Loucy (cell line): ENCODE results near the gene SF3B4.

Experiments used
- H2AFZ ChIP-seq: fragments of 200-600 bp; sonication (generic); 2 replicates; pipeline ENCODE4 v1.6.0; 2016; ENCODE audit warnings: antibody characterized with exemption, mild to moderate bottlenecking, low read length, moderate library complexity
- H3F3A ChIP-seq: fragments of 200-600 bp; 2 replicates; pipeline ENCODE4 v1.6.0; 2016; ENCODE audit warnings: antibody characterized with exemption, low read depth, mild to moderate bottlenecking
- H3K27me3 ChIP-seq: fragments of 200-600 bp; sonication (generic); 2 replicates; pipeline ENCODE4 v1.6.1; 2014; ENCODE audit warnings: low read length, mild to moderate bottlenecking; ENCODE audit not compliant: insufficient read depth, poor library complexity, severe bottlenecking
- H3K36me3 ChIP-seq: fragments of 200-600 bp; sonication (generic); 2 replicates; pipeline ENCODE4 v1.6.1; 2016; ENCODE audit warnings: low read length; ENCODE audit not compliant: insufficient read depth
- H3K4me1 ChIP-seq: fragments of 200-600 bp; sonication (generic); 2 replicates; pipeline ENCODE4 v1.5.1; 2014; ENCODE audit warnings: low read length, mild to moderate bottlenecking; ENCODE audit not compliant: insufficient read depth, poor library complexity, severe bottlenecking
- H3K4me2 ChIP-seq: fragments of 200-600 bp; sonication (generic); 2 replicates; pipeline ENCODE4 v1.6.0; 2014; ENCODE audit warnings: antibody characterized with exemption, low read length, low read depth, mild to moderate bottlenecking; ENCODE audit not compliant: poor library complexity, severe bottlenecking
- H3K4me3 ChIP-seq: fragments of 200-600 bp; sonication (generic); 2 replicates; pipeline ENCODE4 v1.5.1; 2014; ENCODE audit warnings: low read length, mild to moderate bottlenecking, mixed read lengths; ENCODE audit not compliant: poor library complexity, severe bottlenecking
- H3K79me2 ChIP-seq: fragments of 200-600 bp; sonication (generic); 2 replicates; pipeline ENCODE4 v1.6.1; 2014; ENCODE audit warnings: low read length; ENCODE audit not compliant: insufficient read depth
- H3K9ac ChIP-seq: fragments of 200-600 bp; sonication (generic); 2 replicates; pipeline ENCODE4 v1.6.0; 2014; ENCODE audit warnings: mild to moderate bottlenecking, low read depth, low read length, moderate library complexity; ENCODE audit not compliant: poor library complexity, severe bottlenecking
- H3K9me2 ChIP-seq: fragments of 200-600 bp; sonication (generic); replicated peaks from 2 replicates; pipeline ENCODE4 v1.6.1; 2016; ENCODE audit warnings: low read depth, low read length, mixed read lengths
- H3K9me3 ChIP-seq: fragments of 200-600 bp; sonication (generic); 2 replicates; pipeline ENCODE4 v1.6.1; 2014; ENCODE audit warnings: mild to moderate bottlenecking, antibody characterized with exemption, low read length, low read depth; ENCODE audit not compliant: insufficient read depth
- H4K20me1 ChIP-seq: fragments of 200-600 bp; sonication (generic); 2 replicates; pipeline ENCODE4 v1.6.0; 2014; ENCODE audit warnings: antibody characterized with exemption, low read length, mild to moderate bottlenecking; ENCODE audit not compliant: insufficient read depth, poor library complexity, severe bottlenecking
- CTCF ChIP-seq: fragments of 200-600 bp; sonication (generic); conservative IDR thresholded peaks from 2 replicates; pipeline ENCODE4 v1.5.1; 2014; ENCODE audit warnings: mild to moderate bottlenecking, antibody characterized with exemption, low read length
- EZH2phosphoT487 ChIP-seq: fragments of 200-600 bp; IDR thresholded peaks from 2 replicates; pipeline ENCODE4 v1.6.1; 2018; ENCODE audit warnings: antibody characterized with exemption, mild to moderate bottlenecking, moderate library complexity, borderline replicate concordance

The SF3B4 gene

GRCh38 chr1:149914545-149914944 is 13.1 kb downstream of the SF3B4 start:
- H3K79me2 ChIP-seq: peaks cover 87% of the 10 kb centered on the region
- H3K36me3 ChIP-seq: peaks cover 24% of the 10 kb centered on the region; the same call in 1 of the 2 replicates
- peak overlapping the region; percentile 89 for H3K4me2 ChIP-seq
- H3K4me1 ChIP-seq: peaks cover 72% of the 10 kb centered on the region
- H3K4me3 ChIP-seq: peak overlapping the region; percentile 93
- no peaks in the 10 kb centered on the region for H3F3A ChIP-seq
- H3K9ac ChIP-seq: peak overlapping the region; percentile 91
- no peak overlapping the region for H2AFZ ChIP-seq
- TF ChIP-seq CTCF (no peak), EZH2phosphoT487 (no peak)
- H3K27me3 ChIP-seq: no peaks in the 10 kb centered on the region
- peaks cover 41% of the 10 kb centered on the region for H4K20me1 ChIP-seq
- H3K9me2 ChIP-seq: no peaks in the 10 kb centered on the region
- no peaks in the 10 kb centered on the region for H3K9me3 ChIP-seq

- no peak overlapping the region for H2AFZ ChIP-seq
- no peak overlapping the region for H3K4me3 ChIP-seq
- no peaks in the 10 kb centered on the region for H3K9me3 ChIP-seq
- no peaks in the 10 kb centered on the region for H3K9me2 ChIP-seq
- peaks cover 9% of the 10 kb centered on the region for H4K20me1 ChIP-seq
- H3K27me3 ChIP-seq: no peaks in the 10 kb centered on the region
- H3K79me2 ChIP-seq: peaks cover 23% of the 10 kb centered on the region; the same call in 1 of the 2 replicates
- no peaks in the 10 kb centered on the region for H3F3A ChIP-seq
- no peak overlapping the region for H3K9ac ChIP-seq
- H3K4me1 ChIP-seq: peaks cover 15% of the 10 kb centered on the region
- TF ChIP-seq EZH2phosphoT487 (no peak), CTCF (no peak)
- no peak overlapping the region for H3K4me2 ChIP-seq
- peaks cover 59% of the 10 kb centered on the region; the same call in 1 of the 2 replicates for H3K36me3 ChIP-seq
These were observed 21.0 kb downstream of the SF3B4 start for GRCh38 chr1:149906570-149907075.

GRCh38 chr1:149903836-149904491 is 23.6 kb downstream of the SF3B4 start:
- H3K9me2 ChIP-seq: no peaks in the 10 kb centered on the region
- H3K9me3 ChIP-seq: no peaks in the 10 kb centered on the region
- no peaks in the 10 kb centered on the region for H3K27me3 ChIP-seq
- no peaks in the 10 kb centered on the region for H4K20me1 ChIP-seq
- peaks cover 37% of the 10 kb centered on the region; the same call in 1 of the 2 replicates for H3K36me3 ChIP-seq
- no peak overlapping the region for H3K4me2 ChIP-seq
- no peak overlapping the region for H3K9ac ChIP-seq
- no peaks in the 10 kb centered on the region for H3F3A ChIP-seq
- TF ChIP-seq CTCF: no peak
- TF ChIP-seq EZH2phosphoT487: no peak
- no peak overlapping the region for H2AFZ ChIP-seq
- peaks cover 12% of the 10 kb centered on the region for H3K4me1 ChIP-seq
- peaks cover 10% of the 10 kb centered on the region; the same call in 1 of the 2 replicates for H3K79me2 ChIP-seq
- H3K4me3 ChIP-seq: no peak overlapping the region
